ENCODE data around the gene MYOZ2. TPM values are rescaled to one million over a fixed set of nuclear protein-coding genes. Genes with fewer than 3 reads are reported as not detected.
A peak's percentile ranks its signal among the peaks of the same experiment; 100 is the strongest.

Gene MYOZ2
- total and polyA plus RNA-seq, 2 of the 13 experiments (the other 11 are each of a cell fraction or from before 2014, with no cell fraction given) = 0.03 TPM; not detected in 1

DNA sequence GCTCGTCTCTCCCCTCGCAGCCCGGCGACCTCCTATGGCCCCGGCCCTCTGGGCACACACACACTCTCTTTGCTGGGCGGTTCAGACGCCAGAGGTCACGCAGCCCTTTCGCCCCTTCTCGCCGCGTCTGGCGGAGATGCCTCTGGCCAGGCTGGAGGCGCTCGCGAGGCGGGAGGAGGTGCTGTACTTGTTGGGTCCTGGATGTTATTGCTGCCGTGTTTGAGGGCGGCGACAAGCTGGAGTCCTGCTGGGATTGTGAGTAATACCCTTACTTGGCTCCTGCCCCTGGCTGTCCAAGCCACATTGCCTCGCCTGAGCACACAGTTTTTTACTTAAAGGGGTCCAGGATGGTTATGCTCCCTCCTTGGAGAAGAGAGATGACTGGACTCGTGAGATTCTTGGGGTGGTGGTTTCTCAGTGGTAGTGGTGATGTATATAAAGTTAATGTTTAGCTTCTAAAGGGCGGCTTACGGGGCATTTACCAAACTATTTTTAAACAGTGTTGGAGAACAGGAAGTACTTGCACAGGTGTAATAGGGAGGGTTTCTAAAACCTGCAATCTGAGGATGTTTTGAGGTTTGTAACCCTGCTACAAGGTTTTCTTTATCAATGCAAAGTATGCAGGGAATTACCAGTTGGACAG lies 77.5 kb downstream of the MYOZ2 start (continued):
- TF ChIP-seq, protein P1, sequence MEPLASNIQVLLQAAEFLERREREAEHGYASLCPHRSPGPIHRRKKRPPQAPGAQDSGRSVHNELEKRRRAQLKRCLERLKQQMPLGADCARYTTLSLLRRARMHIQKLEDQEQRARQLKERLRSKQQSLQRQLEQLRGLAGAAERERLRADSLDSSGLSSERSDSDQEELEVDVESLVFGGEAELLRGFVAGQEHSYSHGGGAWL (CRISPR knock-in tag; IDR thresholded peaks at IDR 0.05) = peak; percentile 25
- TF ChIP-seq ZNF17 (CRISPR knock-in tag; IDR thresholded peaks at IDR 0.05) (no peak), AGO2 (optimal IDR thresholded peaks at IDR 0.05; ENCODE audit: low read depth, low read length) (peak; percentile 71), MYC (CRISPR knock-in tag; IDR thresholded peaks at IDR 0.05; ENCODE audit: borderline replicate concordance) (peak; percentile 64; the same call in 1 of the 2 replicates), ZNF816 (CRISPR knock-in tag; IDR thresholded peaks at IDR 0.05; ENCODE audit: borderline replicate concordance) (no peak), SIN3B (IDR thresholded peaks at IDR 0.05; ENCODE audit: low read length) (no peak), ZNF879 (CRISPR knock-in tag; IDR thresholded peaks at IDR 0.05) (no peak), ARNT (IDR thresholded peaks at IDR 0.05) (no peak), CERS6 (CRISPR knock-in tag; IDR thresholded peaks at IDR 0.05) (no peak), ZKSCAN1 (IDR thresholded peaks at IDR 0.05; ENCODE audit: low read length) (no peak), MIER3 (CRISPR knock-in tag; IDR thresholded peaks at IDR 0.05; ENCODE audit: borderline replicate concordance) (0 out of 2 replicates have a peak, but pooled peaks have one; percentile 8)
- TF ChIP-seq, protein P2, sequence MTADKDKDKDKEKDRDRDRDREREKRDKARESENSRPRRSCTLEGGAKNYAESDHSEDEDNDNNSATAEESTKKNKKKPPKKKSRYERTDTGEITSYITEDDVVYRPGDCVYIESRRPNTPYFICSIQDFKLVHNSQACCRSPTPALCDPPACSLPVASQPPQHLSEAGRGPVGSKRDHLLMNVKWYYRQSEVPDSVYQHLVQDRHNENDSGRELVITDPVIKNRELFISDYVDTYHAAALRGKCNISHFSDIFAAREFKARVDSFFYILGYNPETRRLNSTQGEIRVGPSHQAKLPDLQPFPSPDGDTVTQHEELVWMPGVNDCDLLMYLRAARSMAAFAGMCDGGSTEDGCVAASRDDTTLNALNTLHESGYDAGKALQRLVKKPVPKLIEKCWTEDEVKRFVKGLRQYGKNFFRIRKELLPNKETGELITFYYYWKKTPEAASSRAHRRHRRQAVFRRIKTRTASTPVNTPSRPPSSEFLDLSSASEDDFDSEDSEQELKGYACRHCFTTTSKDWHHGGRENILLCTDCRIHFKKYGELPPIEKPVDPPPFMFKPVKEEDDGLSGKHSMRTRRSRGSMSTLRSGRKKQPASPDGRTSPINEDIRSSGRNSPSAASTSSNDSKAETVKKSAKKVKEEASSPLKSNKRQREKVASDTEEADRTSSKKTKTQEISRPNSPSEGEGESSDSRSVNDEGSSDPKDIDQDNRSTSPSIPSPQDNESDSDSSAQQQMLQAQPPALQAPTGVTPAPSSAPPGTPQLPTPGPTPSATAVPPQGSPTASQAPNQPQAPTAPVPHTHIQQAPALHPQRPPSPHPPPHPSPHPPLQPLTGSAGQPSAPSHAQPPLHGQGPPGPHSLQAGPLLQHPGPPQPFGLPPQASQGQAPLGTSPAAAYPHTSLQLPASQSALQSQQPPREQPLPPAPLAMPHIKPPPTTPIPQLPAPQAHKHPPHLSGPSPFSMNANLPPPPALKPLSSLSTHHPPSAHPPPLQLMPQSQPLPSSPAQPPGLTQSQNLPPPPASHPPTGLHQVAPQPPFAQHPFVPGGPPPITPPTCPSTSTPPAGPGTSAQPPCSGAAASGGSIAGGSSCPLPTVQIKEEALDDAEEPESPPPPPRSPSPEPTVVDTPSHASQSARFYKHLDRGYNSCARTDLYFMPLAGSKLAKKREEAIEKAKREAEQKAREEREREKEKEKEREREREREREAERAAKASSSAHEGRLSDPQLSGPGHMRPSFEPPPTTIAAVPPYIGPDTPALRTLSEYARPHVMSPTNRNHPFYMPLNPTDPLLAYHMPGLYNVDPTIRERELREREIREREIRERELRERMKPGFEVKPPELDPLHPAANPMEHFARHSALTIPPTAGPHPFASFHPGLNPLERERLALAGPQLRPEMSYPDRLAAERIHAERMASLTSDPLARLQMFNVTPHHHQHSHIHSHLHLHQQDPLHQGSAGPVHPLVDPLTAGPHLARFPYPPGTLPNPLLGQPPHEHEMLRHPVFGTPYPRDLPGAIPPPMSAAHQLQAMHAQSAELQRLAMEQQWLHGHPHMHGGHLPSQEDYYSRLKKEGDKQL (CRISPR knock-in tag; IDR thresholded peaks at IDR 0.05; ENCODE audit: low read depth) = no peak
- TF ChIP-seq, protein P3, sequence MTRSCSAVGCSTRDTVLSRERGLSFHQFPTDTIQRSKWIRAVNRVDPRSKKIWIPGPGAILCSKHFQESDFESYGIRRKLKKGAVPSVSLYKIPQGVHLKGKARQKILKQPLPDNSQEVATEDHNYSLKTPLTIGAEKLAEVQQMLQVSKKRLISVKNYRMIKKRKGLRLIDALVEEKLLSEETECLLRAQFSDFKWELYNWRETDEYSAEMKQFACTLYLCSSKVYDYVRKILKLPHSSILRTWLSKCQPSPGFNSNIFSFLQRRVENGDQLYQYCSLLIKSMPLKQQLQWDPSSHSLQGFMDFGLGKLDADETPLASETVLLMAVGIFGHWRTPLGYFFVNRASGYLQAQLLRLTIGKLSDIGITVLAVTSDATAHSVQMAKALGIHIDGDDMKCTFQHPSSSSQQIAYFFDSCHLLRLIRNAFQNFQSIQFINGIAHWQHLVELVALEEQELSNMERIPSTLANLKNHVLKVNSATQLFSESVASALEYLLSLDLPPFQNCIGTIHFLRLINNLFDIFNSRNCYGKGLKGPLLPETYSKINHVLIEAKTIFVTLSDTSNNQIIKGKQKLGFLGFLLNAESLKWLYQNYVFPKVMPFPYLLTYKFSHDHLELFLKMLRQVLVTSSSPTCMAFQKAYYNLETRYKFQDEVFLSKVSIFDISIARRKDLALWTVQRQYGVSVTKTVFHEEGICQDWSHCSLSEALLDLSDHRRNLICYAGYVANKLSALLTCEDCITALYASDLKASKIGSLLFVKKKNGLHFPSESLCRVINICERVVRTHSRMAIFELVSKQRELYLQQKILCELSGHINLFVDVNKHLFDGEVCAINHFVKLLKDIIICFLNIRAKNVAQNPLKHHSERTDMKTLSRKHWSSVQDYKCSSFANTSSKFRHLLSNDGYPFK (CRISPR knock-in tag; IDR thresholded peaks at IDR 0.05; ENCODE audit: borderline replicate concordance) = peak; percentile 64; the same call in 1 of the 2 replicates
- TF ChIP-seq, protein P4, sequence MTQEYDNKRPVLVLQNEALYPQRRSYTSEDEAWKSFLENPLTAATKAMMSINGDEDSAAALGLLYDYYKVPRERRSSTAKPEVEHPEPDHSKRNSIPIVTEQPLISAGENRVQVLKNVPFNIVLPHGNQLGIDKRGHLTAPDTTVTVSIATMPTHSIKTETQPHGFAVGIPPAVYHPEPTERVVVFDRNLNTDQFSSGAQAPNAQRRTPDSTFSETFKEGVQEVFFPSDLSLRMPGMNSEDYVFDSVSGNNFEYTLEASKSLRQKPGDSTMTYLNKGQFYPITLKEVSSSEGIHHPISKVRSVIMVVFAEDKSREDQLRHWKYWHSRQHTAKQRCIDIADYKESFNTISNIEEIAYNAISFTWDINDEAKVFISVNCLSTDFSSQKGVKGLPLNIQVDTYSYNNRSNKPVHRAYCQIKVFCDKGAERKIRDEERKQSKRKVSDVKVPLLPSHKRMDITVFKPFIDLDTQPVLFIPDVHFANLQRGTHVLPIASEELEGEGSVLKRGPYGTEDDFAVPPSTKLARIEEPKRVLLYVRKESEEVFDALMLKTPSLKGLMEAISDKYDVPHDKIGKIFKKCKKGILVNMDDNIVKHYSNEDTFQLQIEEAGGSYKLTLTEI (CRISPR knock-in tag; conservative IDR thresholded peaks at IDR 0.05) = no peak

Data from HepG2 (cell line).